Karpas-422 (cell line): ENCODE data around the gene CPED1. TPM values are rescaled to one million over a fixed set of nuclear protein-coding genes. Genes with fewer than 3 reads are reported as not detected.
"Not testable (repeated sequence)": the region's sequence is repeated elsewhere in the genome, so short reads cannot be mapped to it uniquely, and the experiment has no call there.

Experiments
- DNase-seq: peaks from one replicate; pipeline ENCODE4 v3.0.0-alpha.2; 2015
- H2AFZ ChIP-seq: fragments of 200-600 bp; sonication (generic); 2 replicates; pipeline ENCODE4 v1.6.1; 2014; ENCODE audit warnings: antibody characterized with exemption, low read length, mixed read lengths
- H3K27ac ChIP-seq: fragments of 200-600 bp; sonication (generic); 2 replicates; pipeline ENCODE4 v1.5.1; 2014; ENCODE audit warnings: mild to moderate bottlenecking, low read length, moderate library complexity
- H3K27me3 ChIP-seq: fragments of 200-600 bp; sonication (generic); 2 replicates; pipeline ENCODE4 v1.6.1; 2014; ENCODE audit warnings: low read length, mixed read lengths
- H3K36me3 ChIP-seq: fragments of 200-600 bp; sonication (generic); 2 replicates; pipeline ENCODE4 v1.6.1; 2014; ENCODE audit warnings: low read length, mixed read lengths; ENCODE audit not compliant: insufficient read depth
- H3K4me1 ChIP-seq: fragments of 200-600 bp; sonication (generic); 2 replicates; pipeline ENCODE4 v1.6.1; 2014; ENCODE audit warnings: mild to moderate bottlenecking, low read length, mixed read lengths
- H3K4me2 ChIP-seq: fragments of 200-600 bp; sonication (generic); 2 replicates; pipeline ENCODE4 v1.6.1; 2014; ENCODE audit warnings: low read length, low read depth, mild to moderate bottlenecking; ENCODE audit not compliant: poor library complexity, severe bottlenecking
- H3K4me3 ChIP-seq: fragments of 200-600 bp; sonication (generic); 2 replicates; pipeline ENCODE4 v1.5.1; 2014; ENCODE audit warnings: mild to moderate bottlenecking, antibody characterized with exemption, low read length, mixed read lengths
- H3K79me2 ChIP-seq: fragments of 200-600 bp; sonication (generic); 2 replicates; pipeline ENCODE4 v1.6.1; 2014; ENCODE audit warnings: mild to moderate bottlenecking, low read length, mixed read lengths
- H3K9ac ChIP-seq: fragments of 200-600 bp; sonication (generic); 2 replicates; pipeline ENCODE4 v1.6.0; 2014; ENCODE audit warnings: low read length
- H3K9me2 ChIP-seq: fragments of 200-600 bp; sonication (generic), shearing (Covaris generic); replicated peaks from 2 replicates; pipeline ENCODE4 v1.6.0; 2014; ENCODE audit warnings: mild to moderate bottlenecking, low read length, moderate library complexity; ENCODE audit not compliant: insufficient read depth
- H3K9me3 ChIP-seq: fragments of 300-700, 200-600 bp; sonication (generic); 2 replicates; pipeline ENCODE4 v1.6.1; 2014; ENCODE audit warnings: low read length, mixed read lengths
- H4K20me1 ChIP-seq: fragments of 200-600 bp; sonication (generic); 2 replicates; pipeline ENCODE4 v1.6.1; 2014; ENCODE audit warnings: mild to moderate bottlenecking, antibody characterized with exemption, low read length, low read depth; ENCODE audit not compliant: insufficient read depth
- total RNA-seq: library from RNA; depleted of rRNA; stranded (reverse); fragments of >200 nt; shearing (Covaris generic); gene quantifications from 2 replicates; pipeline ENCODE4 v1.2.3, GENCODE V29; 2014; ENCODE audit warnings: low replicate concordance

CPED1 gene
- total RNA-seq, 1 experiment from 2014 or later = 0.04 TPM

DNA sequence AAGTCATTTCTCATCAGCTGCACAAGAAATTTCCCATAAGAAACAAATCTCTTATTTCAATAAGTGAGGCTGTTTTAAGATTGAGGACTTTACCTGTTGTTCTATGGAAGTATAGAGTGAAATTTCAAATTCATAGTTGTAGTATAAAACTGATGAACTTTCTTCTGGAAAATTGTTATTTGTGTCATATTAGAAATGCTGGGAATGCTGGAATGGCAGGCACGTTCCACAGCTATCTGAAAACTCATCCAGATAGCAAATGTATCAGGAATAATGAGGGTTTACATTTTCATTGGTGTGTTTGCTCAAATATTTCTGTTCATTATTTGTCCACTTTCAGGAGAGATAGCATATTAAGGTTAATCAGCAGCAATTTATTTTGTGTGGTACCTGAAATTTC lies 40.8 kb downstream of the CPED1 start:
- no peaks in the 10 kb centered on the region for H3K4me1 ChIP-seq
- H3K27me3 ChIP-seq = no peaks in the 10 kb centered on the region
- H3K79me2 ChIP-seq = no peaks in the 10 kb centered on the region
- no peaks in the 10 kb centered on the region for H3K9me2 ChIP-seq
- no peaks in the 10 kb centered on the region for H3K9me3 ChIP-seq
- H2AFZ ChIP-seq = no peak overlapping the region
- no peak overlapping the region for H3K4me2 ChIP-seq
- no peak overlapping the region for H3K4me3 ChIP-seq
- DNase-seq = no peak
- H3K36me3 ChIP-seq = no peaks in the 10 kb centered on the region
- no peak overlapping the region for H3K27ac ChIP-seq
- H4K20me1 ChIP-seq = no peaks in the 10 kb centered on the region
- H3K9ac ChIP-seq = no peak overlapping the region

- Histone ChIP-seq H3K27ac (no peak overlapping the region), H3K9ac (no peak overlapping the region), H3K4me1 (no peaks in the 10 kb centered on the region), H3K27me3 (no peaks in the 10 kb centered on the region), H3K9me2 (no peaks in the 10 kb centered on the region), H4K20me1 (no peaks in the 10 kb centered on the region), H3K36me3 (no peaks in the 10 kb centered on the region), H2AFZ (no peak overlapping the region), H3K9me3 (no peaks in the 10 kb centered on the region), H3K4me2 (no peak overlapping the region), H3K79me2 (no peaks in the 10 kb centered on the region), H3K4me3 (no peak overlapping the region)
- no peak for DNase-seq
Observed at GRCh38 chr7:121030308-121030707, 41.8 kb downstream of the CPED1 start.

GRCh38 chr7:121032645-121033460 lies 44.3 kb downstream of the CPED1 start:
- Histone ChIP-seq H3K4me1 (no peaks in the 10 kb centered on the region), H3K9me3 (no peaks in the 10 kb centered on the region), H3K4me3 (no peak overlapping the region), H2AFZ (no peak overlapping the region), H3K36me3 (no peaks in the 10 kb centered on the region), H3K9me2 (no peaks in the 10 kb centered on the region), H3K4me2 (no peak overlapping the region), H4K20me1 (no peaks in the 10 kb centered on the region), H3K27ac (no peak overlapping the region), H3K9ac (no peak overlapping the region), H3K27me3 (no peaks in the 10 kb centered on the region), H3K79me2 (no peaks in the 10 kb centered on the region)
- no peak for DNase-seq

DNA sequence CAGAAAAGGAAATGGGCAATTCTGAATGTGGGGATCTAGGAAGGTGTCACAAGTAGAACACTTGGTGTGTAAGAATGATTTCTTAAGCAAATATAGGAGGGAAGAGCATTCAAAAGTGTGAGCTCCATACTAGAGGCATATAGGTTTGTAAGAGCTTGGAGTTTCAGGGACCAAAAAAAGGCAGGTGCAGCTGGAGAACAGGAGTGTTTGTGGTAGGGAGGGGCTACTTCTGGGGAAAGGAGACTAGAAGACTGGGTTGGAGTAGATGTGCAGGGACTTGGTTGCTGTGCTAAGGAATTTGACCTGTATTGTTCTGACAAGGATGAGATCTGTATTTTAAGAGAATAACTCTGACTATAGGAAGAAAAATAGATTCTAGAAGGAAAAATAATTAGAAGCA lies 46.4 kb downstream of the CPED1 start:
- Histone ChIP-seq H4K20me1 (no peaks in the 10 kb centered on the region), H3K36me3 (no peaks in the 10 kb centered on the region), H3K9me2 (no peaks in the 10 kb centered on the region), H3K4me2 (no peak overlapping the region), H3K4me1 (no peaks in the 10 kb centered on the region), H3K4me3 (no peak overlapping the region), H2AFZ (no peak overlapping the region), H3K9me3 (no peaks in the 10 kb centered on the region), H3K27ac (no peak overlapping the region), H3K27me3 (no peaks in the 10 kb centered on the region), H3K79me2 (no peaks in the 10 kb centered on the region), H3K9ac (no peak overlapping the region)
- no peak for DNase-seq

DNA sequence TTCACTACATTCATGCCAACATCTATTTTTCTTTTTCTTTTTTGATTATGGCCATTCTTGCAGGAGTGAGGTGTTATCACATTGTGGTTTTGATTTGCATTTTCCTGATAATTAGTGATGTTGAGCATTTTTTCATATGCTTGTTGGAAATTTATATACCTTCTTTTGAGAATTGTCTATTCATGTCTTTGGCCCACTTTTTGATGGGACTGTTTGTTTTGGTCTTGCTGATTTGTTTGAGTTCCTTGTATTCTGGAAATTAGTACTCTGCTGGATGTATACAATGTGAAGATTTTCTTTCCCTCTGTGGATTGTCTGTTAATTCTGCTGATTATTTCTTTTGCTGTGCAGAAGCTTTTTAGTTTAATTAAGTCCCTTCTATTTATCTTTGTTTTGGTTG lies 48.3 kb downstream of the CPED1 start:
- not testable (repeated sequence) for H2AFZ ChIP-seq, H3K4me2 ChIP-seq, H3K36me3 ChIP-seq, H4K20me1 ChIP-seq, DNase-seq, H3K27ac ChIP-seq, H3K27me3 ChIP-seq, H3K4me3 ChIP-seq, H3K9me2 ChIP-seq, H3K9ac ChIP-seq, H3K79me2 ChIP-seq, H3K4me1 ChIP-seq, H3K9me3 ChIP-seq

DNA sequence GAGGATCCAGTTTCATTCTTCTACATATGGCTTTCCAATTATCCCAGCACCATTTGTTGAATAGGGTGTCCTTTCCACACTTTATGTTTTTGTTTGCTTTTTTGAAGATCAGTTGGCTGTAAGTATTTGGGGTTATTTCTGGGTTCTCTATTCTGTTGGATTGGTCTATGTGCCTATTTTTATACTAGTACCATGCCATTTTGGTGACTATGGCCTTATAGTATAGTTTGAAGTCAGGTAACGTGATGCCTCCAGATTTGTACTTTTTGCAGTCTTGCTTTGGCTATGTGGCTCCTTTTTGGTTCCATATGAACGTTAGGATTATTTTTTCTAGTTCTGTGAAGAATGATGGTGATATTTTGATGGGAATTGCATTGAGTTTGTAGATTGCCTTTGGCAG lies 48.8 kb downstream of the CPED1 start:
- H3K79me2 ChIP-seq, H2AFZ ChIP-seq, DNase-seq, H4K20me1 ChIP-seq, H3K27me3 ChIP-seq, H3K4me2 ChIP-seq, H3K27ac ChIP-seq, H3K9me2 ChIP-seq, H3K36me3 ChIP-seq, H3K4me1 ChIP-seq, H3K4me3 ChIP-seq, H3K9ac ChIP-seq, H3K9me3 ChIP-seq: not testable (repeated sequence)

GRCh38 chr7:121037957-121038716 lies 49.6 kb downstream of the CPED1 start:
- Histone ChIP-seq H3K9me3 (no peaks in the 10 kb centered on the region), H3K9me2 (no peaks in the 10 kb centered on the region), H3K27me3 (no peaks in the 10 kb centered on the region), H3K4me1 (no peaks in the 10 kb centered on the region), H3K9ac (no peak overlapping the region), H2AFZ (no peak overlapping the region), H3K4me2 (no peak overlapping the region), H4K20me1 (no peaks in the 10 kb centered on the region), H3K36me3 (no peaks in the 10 kb centered on the region), H3K79me2 (no peaks in the 10 kb centered on the region), H3K27ac (no peak overlapping the region), H3K4me3 (no peak overlapping the region)
- DNase-seq = no peak

- no peak overlapping the region for H3K9ac ChIP-seq
- no peak overlapping the region for H3K4me3 ChIP-seq
- no peaks in the 10 kb centered on the region for H3K4me1 ChIP-seq
- H3K27ac ChIP-seq = no peak overlapping the region
- no peak for DNase-seq
- H2AFZ ChIP-seq = no peak overlapping the region
- no peaks in the 10 kb centered on the region for H3K27me3 ChIP-seq
- no peaks in the 10 kb centered on the region for H3K9me3 ChIP-seq
- no peak overlapping the region for H3K4me2 ChIP-seq
- no peaks in the 10 kb centered on the region for H3K36me3 ChIP-seq
- H4K20me1 ChIP-seq = no peaks in the 10 kb centered on the region
- no peaks in the 10 kb centered on the region for H3K79me2 ChIP-seq
- no peaks in the 10 kb centered on the region for H3K9me2 ChIP-seq
Observed at GRCh38 chr7:121038717-121039509, 50.4 kb downstream of the CPED1 start.
